Lung microvascular endothelial cell (primary cell): ENCODE results near the gene COBL. TPM values are rescaled to one million over a fixed set of nuclear protein-coding genes. Genes with fewer than 3 reads are reported as not detected.

Experiments
- DNase-seq, 2 donors: peaks; one replicate each; pipeline versions ENCODE4 v3.0.0 to v3.0.0-alpha.2; 2010; ENCODE audit warnings: low read depth in 2 of 2
- total RNA-seq: library from RNA; depleted of rRNA; stranded (reverse); fragments of >200 nt; gene quantifications from 2 replicates; pipeline ENCODE4 v1.2.1, GENCODE V29; 2014

The COBL gene
- total RNA-seq, 1 donor from 2014 or later = not detected

- DNase-seq = no peak
Measured at GRCh38 chr7:51308265-51308664, 8.3 kb downstream of the COBL start.

GRCh38 chr7:51307651-51308210, 8.9 kb downstream of the COBL start:
- DNase-seq = no peak

- no peak for DNase-seq
Measured at GRCh38 chr7:51306761-51307160, 9.8 kb downstream of the COBL start.

GRCh38 chr7:51304729-51305128, 11.9 kb downstream of the COBL start:
- DNase-seq = no peak

GRCh38 chr7:51303142-51303525, 13.5 kb downstream of the COBL start:
- no peak for DNase-seq

GRCh38 chr7:51301806-51302205, 14.8 kb downstream of the COBL start:
- DNase-seq = no peak

GRCh38 chr7:51300762-51301674, 15.6 kb downstream of the COBL start:
- DNase-seq = no peak

GRCh38 chr7:51299391-51300133, 17.0 kb downstream of the COBL start:
- no peak for DNase-seq

- no peak for DNase-seq
Measured at GRCh38 chr7:51298912-51299311, 17.7 kb downstream of the COBL start.

GRCh38 chr7:51297986-51298385, 18.6 kb downstream of the COBL start:
- no peak for DNase-seq

GRCh38 chr7:51295440-51296245, 21.0 kb downstream of the COBL start:
- DNase-seq = no peak

GRCh38 chr7:51292596-51292995, 24.0 kb downstream of the COBL start:
- no peak for DNase-seq

- DNase-seq = no peak
Measured at GRCh38 chr7:51290702-51291540, 25.7 kb downstream of the COBL start.

GRCh38 chr7:51290304-51290637, 26.3 kb downstream of the COBL start:
- DNase-seq = no peak

GRCh38 chr7:51289623-51290303, 26.8 kb downstream of the COBL start:
- no peak for DNase-seq

- no peak for DNase-seq
Measured at GRCh38 chr7:51288896-51289622, 27.6 kb downstream of the COBL start.

- no peak for DNase-seq
Measured at GRCh38 chr7:51286401-51286800, 30.2 kb downstream of the COBL start.

GRCh38 chr7:51280156-51280555, 36.5 kb downstream of the COBL start:
- no peak for DNase-seq

- no peak for DNase-seq
Measured at GRCh38 chr7:51279391-51280023, 37.1 kb downstream of the COBL start.
